CD4-positive, alpha-beta T cell treated with Interleukin-10 for 1 hour (primary cell): Measurements from ENCODE around the gene RNASE4.

Source experiments
- DNase-seq: peaks from one replicate; pipeline ENCODE4 v3.0.0-alpha.2; 2020

RNASE4 gene

GRCh38 chr14:20748439-20748838, 64.1 kb downstream of the RNASE4 start:
- DNase-seq, result no peak

GRCh38 chr14:20750194-20750593, 65.8 kb downstream of the RNASE4 start:
- no peak for DNase-seq
